ENCODE results near the gene OR1J4. TPM values are rescaled to one million over a fixed set of nuclear protein-coding genes. Genes with fewer than 3 reads are reported as not detected.
"Not testable (repeated sequence)": the region's sequence is repeated elsewhere in the genome, so short reads cannot be mapped to it uniquely, and the experiment has no call there.

Gene OR1J4
- total RNA-seq, 2 experiments from 2014 or later = 0.44 TPM; not detected in 1

GRCh38 chr9:122536134-122536533 lies 17.2 kb downstream of the OR1J4 start:
- POLR2A ChIA-PET = no interaction called here
- H3K9me3 Mint-ChIP-seq = peaks cover 5% of the 10 kb centered on the region

DNA sequence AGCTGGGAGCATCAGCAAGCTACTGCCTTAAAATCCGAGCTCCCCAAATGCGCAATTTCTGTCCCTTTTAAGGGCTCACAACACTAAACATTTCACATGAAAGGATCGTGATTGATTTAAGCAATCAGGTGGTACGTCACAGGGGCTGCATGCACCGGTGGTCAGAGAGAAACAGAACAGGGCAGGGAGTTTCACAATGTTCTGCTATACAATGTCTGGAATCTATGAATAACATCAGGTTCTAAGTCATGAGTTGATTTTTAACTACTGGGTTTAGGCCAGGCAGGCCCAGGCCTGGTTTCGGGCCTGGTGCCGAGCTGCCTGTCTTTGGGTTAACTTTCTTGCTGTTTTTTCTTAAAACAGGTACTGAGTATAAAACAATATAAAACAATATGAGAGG lies 18.1 kb downstream of the OR1J4 start:
- H3K27me3 Mint-ChIP-seq; ATAC-seq (ENCODE audit: low read depth); H3K36me3 Mint-ChIP-seq; H3K9me3 Mint-ChIP-seq; H3K4me1 Mint-ChIP-seq; H3K4me3 Mint-ChIP-seq; DNase-seq; POLR2A ChIA-PET; H3K27ac Mint-ChIP-seq: not testable (repeated sequence)

More at GRCh38 chr9:122536134-122536533, 17.2 kb downstream of the OR1J4 start:
- Mint-ChIP-seq H3K27ac (no peak overlapping the region), H3K27me3 (no peaks in the 10 kb centered on the region), H3K36me3 (no peaks in the 10 kb centered on the region), H3K4me1 (no peaks in the 10 kb centered on the region), H3K4me3 (no peak overlapping the region)
- DNase-seq (no peak), ATAC-seq (ENCODE audit: low read depth) (no peak)

GRCh38 chr9:122538757-122539156 lies 19.8 kb downstream of the OR1J4 start:
- Mint-ChIP-seq H3K36me3 (peaks cover 2% of the 10 kb centered on the region), H3K27me3 (no peaks in the 10 kb centered on the region), H3K27ac (no peak overlapping the region), H3K4me3 (no peak overlapping the region), H3K4me1 (no peaks in the 10 kb centered on the region), H3K9me3 (peaks cover 5% of the 10 kb centered on the region)
- no peak for ATAC-seq (ENCODE audit: low read depth)
- no peak for DNase-seq
- POLR2A ChIA-PET = no interaction called here

DNA sequence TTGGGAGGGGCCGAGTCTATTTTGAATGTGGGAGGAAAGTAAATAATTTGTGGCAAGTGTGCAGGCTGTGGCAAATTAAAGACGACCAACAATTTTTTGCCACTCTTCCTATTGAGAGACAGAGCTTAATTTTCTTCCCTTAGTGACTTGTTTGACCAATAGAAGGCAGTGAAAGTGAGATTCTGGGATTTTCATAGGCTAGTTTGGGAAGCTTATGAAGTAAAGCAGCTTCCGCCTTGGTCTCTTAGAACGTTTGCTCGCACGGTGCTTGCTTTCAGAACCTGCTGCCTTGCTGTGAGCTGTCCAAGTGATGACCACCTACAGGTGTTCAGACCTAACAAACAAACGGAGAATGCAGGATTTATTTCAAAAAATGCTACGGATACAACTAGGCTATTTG lies 27.3 kb downstream of the OR1J4 start:
- peaks cover 2% of the 10 kb centered on the region for H3K36me3 Mint-ChIP-seq
- no peaks in the 10 kb centered on the region for H3K9me3 Mint-ChIP-seq

GRCh38 chr9:122551371-122551770 lies 32.4 kb downstream of the OR1J4 start:
- Mint-ChIP-seq H3K4me3 (no peak overlapping the region), H3K27me3 (peaks cover 4% of the 10 kb centered on the region), H3K27ac (no peak overlapping the region), H3K4me1 (no peaks in the 10 kb centered on the region), H3K36me3 (no peaks in the 10 kb centered on the region), H3K9me3 (no peaks in the 10 kb centered on the region)
- no peak for DNase-seq
- ATAC-seq (ENCODE audit: low read depth) = no peak
- POLR2A ChIA-PET = no interaction called here

More for the DNA sequence above, 27.3 kb downstream of the OR1J4 start:
- no peak overlapping the region for H3K4me3 Mint-ChIP-seq
- POLR2A ChIA-PET = no interaction called here
- no peak overlapping the region for H3K27ac Mint-ChIP-seq
- DNase-seq (no peak), ATAC-seq (ENCODE audit: low read depth) (no peak)
- H3K27me3 Mint-ChIP-seq = no peaks in the 10 kb centered on the region
- H3K4me1 Mint-ChIP-seq = no peaks in the 10 kb centered on the region

DNA sequence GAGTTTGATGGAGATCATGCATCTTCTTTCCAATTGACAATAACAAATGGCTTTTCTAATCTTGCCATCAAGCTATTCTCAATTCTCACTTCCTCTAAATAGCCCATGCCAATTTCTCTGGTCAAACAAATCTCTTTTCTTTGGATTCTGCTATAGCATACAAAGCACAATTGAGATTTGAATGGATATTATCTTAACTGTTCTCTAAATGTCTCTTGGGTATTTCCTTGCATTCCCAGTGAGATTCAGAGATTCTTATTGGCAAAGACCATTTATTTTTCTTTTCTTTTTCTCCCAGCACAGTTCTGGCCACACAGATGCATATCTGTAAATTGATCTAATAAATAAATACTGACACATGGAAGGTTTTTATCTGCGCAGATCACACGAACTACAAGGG lies 33.9 kb downstream of the OR1J4 start, which contains the start of gene OR1N2:
TSS of gene OR1N2 (plus strand) at position 301 of the 400 bp plus-strand sequence. CDS start 100 bp downstream, outside the sequence.
- H3K4me3 Mint-ChIP-seq = no peak within 1 kb of the TSS
- H3K9me3 Mint-ChIP-seq = no peaks in the 10 kb centered on the region
- POLR2A ChIA-PET = no interaction called here
- peaks cover 4% of the 10 kb centered on the region for H3K27me3 Mint-ChIP-seq
- H3K27ac Mint-ChIP-seq = no peak within 1 kb of the TSS
- ATAC-seq (ENCODE audit: low read depth) = no peak
- no peak for DNase-seq
- no peaks in the 10 kb centered on the region for H3K36me3 Mint-ChIP-seq
- no peaks in the 10 kb centered on the region for H3K4me1 Mint-ChIP-seq

DNA sequence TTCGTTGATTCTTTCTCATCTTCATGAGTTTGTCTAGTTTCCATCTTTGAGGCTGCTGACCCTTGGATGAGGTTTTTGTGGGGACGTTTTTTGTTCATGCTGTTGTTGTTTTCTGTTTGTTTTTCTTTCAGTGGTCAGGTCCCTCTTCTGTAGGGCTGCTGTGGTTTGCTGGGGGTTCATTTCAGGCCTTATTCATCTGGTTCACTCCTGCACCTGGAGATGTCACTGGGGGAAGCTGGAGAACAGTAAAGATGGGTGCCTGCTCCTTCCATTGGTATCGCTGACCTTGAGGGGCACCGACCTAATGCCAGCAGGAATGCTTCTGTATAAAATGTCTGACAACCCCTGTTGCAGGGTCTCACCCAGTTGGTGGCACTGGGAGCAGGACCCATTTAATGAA lies 42.5 kb downstream of the OR1J4 start:
- ATAC-seq (ENCODE audit: low read depth) (no peak), DNase-seq (no peak)
- Mint-ChIP-seq H3K27me3 (peaks cover 5% of the 10 kb centered on the region), H3K27ac (no peak overlapping the region), H3K36me3 (peaks cover 8% of the 10 kb centered on the region), H3K9me3 (peaks cover 10% of the 10 kb centered on the region), H3K4me3 (no peak overlapping the region), H3K4me1 (peaks cover 14% of the 10 kb centered on the region)
- POLR2A ChIA-PET = no interaction called here

GRCh38 chr9:122562134-122562760 lies 43.3 kb downstream of the OR1J4 start:
- POLR2A ChIA-PET = no interaction called here
- Mint-ChIP-seq H3K4me3 (peak overlapping the region; percentile 48), H3K9me3 (peaks cover 10% of the 10 kb centered on the region), H3K27me3 (peaks cover 5% of the 10 kb centered on the region), H3K4me1 (peaks cover 14% of the 10 kb centered on the region), H3K27ac (peak overlapping the region; percentile 81), H3K36me3 (peaks cover 8% of the 10 kb centered on the region)
- peak; percentile 66 for DNase-seq
- peak; percentile 93 for ATAC-seq (ENCODE audit: low read depth)

DNA sequence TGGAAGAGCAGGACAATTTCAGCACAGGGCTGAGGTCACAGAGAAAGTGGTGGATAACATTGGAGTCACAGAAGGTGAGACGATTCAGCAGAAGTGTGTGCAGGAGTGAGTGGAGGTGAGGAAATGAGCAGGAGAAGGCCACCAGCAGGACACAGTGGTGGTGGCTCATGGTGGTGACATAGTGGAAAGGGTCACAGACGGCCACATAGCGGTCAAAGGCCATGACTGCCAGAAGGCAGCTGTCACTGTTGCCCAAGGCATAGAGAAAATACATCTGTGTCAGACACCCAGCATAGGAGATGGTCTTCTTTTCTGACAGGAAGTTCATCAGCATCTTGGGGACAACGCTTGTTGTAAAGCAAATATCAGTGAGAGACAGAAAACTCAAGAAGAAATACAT lies 49.0 kb downstream of the OR1J4 start:
- no peak overlapping the region for H3K27ac Mint-ChIP-seq
- peaks cover 2% of the 10 kb centered on the region for H3K36me3 Mint-ChIP-seq
- H3K4me3 Mint-ChIP-seq = no peak overlapping the region
- ATAC-seq (ENCODE audit: low read depth) (no peak), DNase-seq (no peak)
- POLR2A ChIA-PET = no interaction called here
- peaks cover 1% of the 10 kb centered on the region for H3K9me3 Mint-ChIP-seq
- H3K27me3 Mint-ChIP-seq = peaks cover 3% of the 10 kb centered on the region
- H3K4me1 Mint-ChIP-seq = peaks cover 10% of the 10 kb centered on the region

Other genes with a start within 250 kb of the OR1J4 start
- gene PTGS1, start 148.1 kb upstream of the OR1J4 start, total RNA-seq = 1 to 10 TPM in 1 of 2 experiments, under 1 TPM in 1; 0.96 to 1.6 TPM
- not detected for gene OR1J1, start 41.2 kb upstream of the OR1J4 start, total RNA-seq
- not detected for gene OR1J2, start 8.3 kb upstream of the OR1J4 start, total RNA-seq
- not detected for gene OR1N1, start 8.2 kb downstream of the OR1J4 start, total RNA-seq
- under 1 TPM in 1 of 2 experiments, not detected in 1; 0.30 TPM for gene OR1N2, start 34.0 kb downstream of the OR1J4 start, total RNA-seq
- not detected for gene OR1L8, start 64.2 kb downstream of the OR1J4 start, total RNA-seq
- under 1 TPM in 1 of 2 experiments, not detected in 1; 0.33 TPM for gene OR1Q1, start 95.6 kb downstream of the OR1J4 start, total RNA-seq
- not detected for gene OR1B1, start 138.5 kb downstream of the OR1J4 start, total RNA-seq
- not detected for gene OR1L1, start 142.6 kb downstream of the OR1J4 start, total RNA-seq
- gene OR1L3, start 156.0 kb downstream of the OR1J4 start, total RNA-seq = not detected
- gene OR1L4, start 204.8 kb downstream of the OR1J4 start, total RNA-seq = not detected
- not detected for gene OR1L6, start 223.2 kb downstream of the OR1J4 start, total RNA-seq

Measured in activated naive CD8-positive, alpha-beta T cell treated with anti-CD3 and anti-CD28 coated beads, Interleukin-2, amount 10 ng/mL, durations not matched to agents 7 days and 5 days (primary cell).